Measurements from ENCODE around the gene L1CAM. TPM values are rescaled to one million over a fixed set of nuclear protein-coding genes. Genes with fewer than 3 reads are reported as not detected.

The L1CAM gene
- total and polyA plus RNA-seq, 2 of the 8 experiments (the other 6 are each of a cell fraction or from before 2014, with no cell fraction given), result 11.0 to 43.0 TPM

- Histone ChIP-seq H3K18ac (ENCODE audit: extremely low read depth, low read length) (no peak overlapping the region), H3K36me3 (ENCODE audit: control insufficient read depth in 2 of 4, insufficient read depth in 4 of 4, low read length in 3 of 4) (peaks cover 0 to 18% (median under 1%) of the 10 kb centered on the region in 4 experiments; a peak in 1 of 8 replicates), H4K5ac (ENCODE audit: insufficient read length, low read depth, low read length) (no peak overlapping the region), H3K4me3 (ENCODE audit: extremely low read depth in 1 of 4, insufficient read depth in 2 of 4, low read depth in 3 of 4, low read length in 4 of 4) (no peak overlapping the region), H2BK120ac (replicated peaks; ENCODE audit: low read depth, low read length) (no peak overlapping the region), H2BK12ac (ENCODE audit: low read depth, low read length) (no peak overlapping the region), H2BK20ac (ENCODE audit: low read length) (no peak overlapping the region), H4K8ac (ENCODE audit: extremely low read depth, insufficient read depth, low read length) (no peak overlapping the region), H3K23ac (ENCODE audit: insufficient read length) (no peak overlapping the region), H2AK5ac (ENCODE audit: low read depth, low read length) (no peak overlapping the region), H3K79me1 (ENCODE audit: low read depth, low read length) (no peaks in the 10 kb centered on the region), H4K20me1 (replicated peaks in 1 of 2; ENCODE audit: control insufficient read depth in 1 of 2, insufficient read depth in 2 of 2, low read length in 2 of 2) (peaks cover 2 to 9% of the 10 kb centered on the region in 2 experiments), H3K9ac (replicated peaks in 1 of 4; ENCODE audit: extremely low read depth in 1 of 4, low read depth in 3 of 4, low read length in 3 of 4) (no peak overlapping the region), H3K4me2 (ENCODE audit: insufficient read depth in 1 of 2, low read depth in 2 of 2, low read length in 2 of 2) (no peak overlapping the region), H3K4ac (replicated peaks; ENCODE audit: insufficient read length, low read depth, low read length) (no peak overlapping the region), H3K27me3 (replicated peaks in 1 of 4; ENCODE audit: control insufficient read depth in 3 of 4, extremely low read depth in 1 of 4, insufficient read depth in 3 of 4, low read length in 3 of 4) (no peaks in the 10 kb centered on the region; a peak in 1 of 7 replicates), H3K9me3 (ENCODE audit: insufficient read depth in 2 of 2, low read depth in 1 of 2, low read length in 1 of 2) (no peaks in the 10 kb centered on the region), H3K4me1 (replicated peaks in 1 of 4; ENCODE audit: control insufficient read depth in 3 of 4, insufficient read depth in 4 of 4, low read length in 3 of 4) (peaks cover 0 to 10% (median 2%) of the 10 kb centered on the region in 4 experiments; a peak in 5 of 7 replicates), H3K79me2 (ENCODE audit: control insufficient read depth in 1 of 2, insufficient read depth in 2 of 2, low read length in 2 of 2) (no peaks in the 10 kb centered on the region), H2AFZ (ENCODE audit: low read length) (no peak overlapping the region), H3K56ac (replicated peaks; ENCODE audit: insufficient read length, low read depth, low read length) (no peak overlapping the region), H4K91ac (replicated peaks; ENCODE audit: insufficient read length, low read length) (no peak overlapping the region), H2BK5ac (ENCODE audit: low read depth, low read length) (no peak overlapping the region), H3K23me2 (ENCODE audit: low read depth, low read length) (no peaks in the 10 kb centered on the region), H3K27ac (ENCODE audit: low read depth, low read length) (no peak overlapping the region), H2BK15ac (ENCODE audit: low read length) (no peak overlapping the region), H3K14ac (ENCODE audit: insufficient read length) (no peak overlapping the region)
- DNase-seq (ENCODE audit: low read depth in 1 of 2, low spot score in 2 of 2), result no peak
- no peak for TF ChIP-seq NRF1 (IDR thresholded peaks at IDR 0.05; ENCODE audit: low read depth, low read length)
- TF ChIP-seq EGR1 (IDR thresholded peaks at IDR 0.05; ENCODE audit: borderline replicate concordance, low read depth, low read length), result no peak
- no peak for TF ChIP-seq SP1 (IDR thresholded peaks at IDR 0.05; ENCODE audit: low read depth, low read length)
- TF ChIP-seq SUZ12 (IDR thresholded peaks at IDR 0.05; ENCODE audit: low read length), result no peak
- TF ChIP-seq TCF12 (IDR thresholded peaks at IDR 0.05; ENCODE audit: low read depth, low read length), result no peak
- no peak for TF ChIP-seq SIN3A (conservative IDR thresholded peaks at IDR 0.05 in 1 of 2, IDR thresholded peaks at IDR 0.05 in 1 of 2; ENCODE audit: low read depth in 1 of 2, low read length in 2 of 2)
- no peak for TF ChIP-seq SIX5 (IDR thresholded peaks at IDR 0.05; ENCODE audit: low read depth, low read length)
- TF ChIP-seq EP300 (IDR thresholded peaks at IDR 0.05; ENCODE audit: borderline replicate concordance in 1 of 2, low read depth in 2 of 2, low read length in 2 of 2), result no peak
- no peak for TF ChIP-seq BACH1 (IDR thresholded peaks at IDR 0.05; ENCODE audit: low read length)
- no peak for TF ChIP-seq POU5F1 (IDR thresholded peaks at IDR 0.05; ENCODE audit: low read depth, low read length)
- no peak for TF ChIP-seq YY1 (IDR thresholded peaks at IDR 0.05; ENCODE audit: low read depth, low read length)
- TF ChIP-seq RBBP5 (IDR thresholded peaks at IDR 0.05; ENCODE audit: borderline replicate concordance, low read depth, low read length), result no peak
- no peak for TF ChIP-seq SRF (IDR thresholded peaks at IDR 0.05; ENCODE audit: low read depth, low read length)
- no peak for TF ChIP-seq TEAD4 (IDR thresholded peaks at IDR 0.05; ENCODE audit: low read depth, low read length)
- TF ChIP-seq NANOG (IDR thresholded peaks at IDR 0.05; ENCODE audit: insufficient read depth, low read depth, low read length, poor library complexity, severe bottlenecking), result no peak
- CTCF ChIA-PET (ENCODE audit: partially characterized antibody), result interaction anchor here (0.7 to 1.5 kb wide), 2 partner anchors 14 to 41 kb away, joined by 3 read pairs; no protein-coding TSS in a partner anchor
- 100% methylated on average over 5 of the region's 11 CpGs; no CpG with 5 or more reads in 1 of the 2 experiments for WGBS, 2 experiments (ENCODE audit: extremely low coverage in 1 of 2, insufficient coverage in 1 of 2, insufficient read length in 1 of 2, insufficient replicate concordance in 2 of 2, low coverage in 1 of 2, low lambda C conversion rate in 2 of 2, missing lambda C conversion rate in 1 of 2)
- POLR2A ChIA-PET (ENCODE audit: partially characterized antibody), result no interaction called here
- FAIRE-seq, result no peak
These were observed 15.7 kb downstream of the L1CAM start for GRCh38 chrX:153870288-153870690.
